Measurements from ENCODE around the gene RNF126.
"Not testable (repeated sequence)": the region's sequence is repeated elsewhere in the genome, so short reads cannot be mapped to it uniquely, and the experiment has no call there.

RNF126 gene

GRCh38 chr19:662962-663681, at the start of gene RNF126:
Gene RNF126, minus strand, starts transcription at chr19:663214. Its CDS starts 93 bp downstream, at chr19:663121.
- DNase-seq, result peak; percentile 95

- no peak for DNase-seq
These were observed 48.2 kb upstream of the RNF126 start for GRCh38 chr19:711254-711653.

GRCh38 chr19:710767-711166, 47.8 kb upstream of the RNF126 start:
- no peak for DNase-seq

- no peak for DNase-seq
These were observed 47.1 kb upstream of the RNF126 start for GRCh38 chr19:709965-710571.

DNA sequence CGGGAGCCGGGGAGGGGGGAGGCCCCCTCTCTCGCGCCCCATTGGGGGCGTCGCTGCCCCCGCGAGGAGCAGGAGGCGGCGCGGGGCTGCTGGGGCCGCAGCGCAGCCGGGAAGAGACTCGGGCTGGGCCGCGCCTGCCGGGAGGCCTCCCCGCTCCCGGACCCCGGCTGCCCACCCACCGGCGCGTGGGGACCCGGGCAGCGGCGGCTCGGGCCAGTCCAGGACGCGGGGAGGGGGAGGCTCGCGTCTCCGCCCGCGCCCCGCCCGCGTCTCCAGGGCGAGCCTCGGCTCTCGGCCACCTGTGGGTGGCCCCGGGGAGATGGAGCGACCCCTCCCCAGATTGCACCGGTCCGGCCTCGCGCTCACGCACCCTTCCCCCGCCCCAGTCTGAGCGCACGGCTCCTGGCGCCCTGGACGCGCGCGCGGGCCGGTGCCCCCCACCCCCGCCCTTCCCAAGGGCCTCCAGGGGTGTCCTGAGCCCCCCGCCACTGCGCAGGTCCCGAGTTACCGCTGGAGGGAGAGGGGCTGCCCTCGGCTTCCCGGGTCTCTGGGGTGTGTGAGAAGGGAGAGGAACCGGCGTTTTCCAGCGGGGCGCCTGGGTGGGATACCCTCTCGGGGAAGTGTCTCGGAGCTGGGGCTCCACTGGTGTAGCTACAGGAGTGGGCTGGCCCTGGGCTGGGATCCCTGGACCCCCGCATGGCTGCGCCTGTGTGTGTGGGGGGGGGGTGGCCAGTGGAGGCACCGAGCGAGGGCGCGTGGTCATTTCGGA, 46.4 kb upstream of the RNF126 start:
- no peak for DNase-seq

GRCh38 chr19:708154-709143, 45.4 kb upstream of the RNF126 start, which contains the start of gene PALM:
Gene PALM, plus strand, starts transcription at chr19:708935. Its CDS starts 212 bp downstream, at chr19:709147.
- no peak for DNase-seq

DNA sequence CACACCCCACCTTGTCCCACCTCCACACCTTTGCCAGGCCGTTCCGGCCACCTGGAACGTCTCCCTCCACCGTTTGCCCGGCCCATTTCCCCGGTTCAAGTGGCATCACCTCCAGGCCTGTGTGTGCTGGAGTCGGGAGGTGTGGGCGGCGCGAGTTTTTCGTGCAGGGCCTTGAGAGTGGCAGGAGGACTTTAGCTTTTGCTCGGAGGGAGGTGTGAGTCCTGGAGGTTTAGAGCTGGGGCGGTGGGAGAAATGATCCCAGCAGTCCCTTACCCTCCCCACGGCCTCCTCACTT, 41.4 kb upstream of the RNF126 start:
- DNase-seq, result no peak

- peak; percentile 70 for DNase-seq
These were observed 40.8 kb upstream of the RNF126 start for GRCh38 chr19:703651-704446.

- DNase-seq, result no peak
These were observed 40.3 kb upstream of the RNF126 start for GRCh38 chr19:703329-703650.

- DNase-seq, result not testable (repeated sequence)
These were observed 39.8 kb upstream of the RNF126 start for GRCh38 chr19:702847-703246.

GRCh38 chr19:699885-700284, 36.9 kb upstream of the RNF126 start:
- DNase-seq, result not testable (repeated sequence)

GRCh38 chr19:698529-698928, 35.5 kb upstream of the RNF126 start:
- DNase-seq, result not testable (repeated sequence)

DNA sequence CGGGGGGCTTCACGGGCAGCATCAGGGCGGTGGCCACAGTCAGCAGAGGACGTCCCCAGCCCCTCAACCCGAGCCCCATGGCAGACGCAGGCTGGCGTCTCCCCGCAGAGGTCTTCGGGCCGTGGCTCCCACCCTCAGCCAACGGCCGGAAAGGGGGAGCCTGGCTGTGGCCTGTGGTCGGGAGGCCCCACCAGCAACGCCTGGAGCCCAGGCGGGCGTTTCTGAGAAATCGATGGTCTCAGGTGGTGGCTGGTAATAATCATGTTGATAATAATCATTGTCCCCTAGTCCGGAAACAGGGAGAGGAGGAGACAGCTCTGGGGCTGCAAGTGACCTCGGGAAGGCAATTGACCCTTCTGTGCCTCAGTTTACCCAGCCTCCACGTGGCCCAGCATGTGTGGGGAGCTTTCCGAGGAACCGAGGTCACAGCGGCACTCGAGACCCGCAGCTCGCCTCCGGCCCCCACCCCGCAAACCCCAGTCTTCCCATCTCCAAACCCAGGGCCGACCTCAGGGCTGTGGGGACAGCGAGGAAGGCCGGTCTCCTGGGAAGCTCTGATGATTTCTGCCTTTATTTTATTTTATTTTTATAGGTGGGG, 32.4 kb upstream of the RNF126 start, which contains the start of gene PRSS57:
PRSS57 (minus strand) TSS at position 101 of the 598 bp plus-strand sequence; CDS start at position 79, 22 bp downstream.
- no peak for DNase-seq

DNA sequence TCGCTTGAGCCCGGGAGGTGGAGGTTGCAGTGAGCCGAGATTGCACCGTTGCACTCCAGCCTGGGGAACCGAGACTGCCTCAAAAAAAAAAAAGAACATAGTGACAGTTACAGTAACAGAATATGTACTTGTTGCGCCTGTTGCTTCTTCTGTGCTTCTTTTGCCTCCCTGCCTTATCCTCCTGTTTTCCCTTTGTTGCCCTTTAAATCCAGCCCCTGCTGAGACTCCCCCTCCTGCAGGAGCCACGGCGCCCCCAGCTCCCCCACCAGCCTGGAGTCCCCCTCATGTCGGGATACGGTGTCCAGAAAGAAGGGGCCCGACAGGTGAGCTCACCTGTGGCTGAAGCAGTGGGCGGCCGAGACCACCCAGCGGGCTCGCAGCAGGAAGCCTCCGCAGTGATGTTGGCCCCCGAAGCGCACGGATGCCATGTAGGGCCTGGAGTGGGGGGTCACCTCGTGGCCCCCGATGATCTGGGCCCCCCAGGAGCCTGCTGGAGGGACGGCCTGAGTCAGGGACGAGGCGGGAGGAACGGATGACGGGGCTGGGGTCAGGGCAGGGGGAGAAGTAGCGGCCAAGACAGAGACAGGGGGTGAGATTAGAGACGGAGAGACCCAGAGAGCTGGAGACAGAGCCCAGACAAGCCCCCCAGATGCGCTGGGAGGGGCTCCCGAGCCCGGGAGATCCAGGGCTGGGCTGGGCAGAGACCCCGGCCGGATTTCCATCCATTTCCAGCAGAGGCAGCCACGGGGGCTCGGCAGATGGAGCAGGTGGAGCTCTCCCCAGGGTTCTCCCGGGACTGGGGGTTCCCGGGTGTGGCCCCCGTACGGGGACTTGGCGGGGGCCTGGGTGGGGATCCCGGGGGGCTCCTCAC, 31.7 kb upstream of the RNF126 start:
- DNase-seq, result no peak

- DNase-seq, result no peak
These were observed 27.2 kb upstream of the RNF126 start for GRCh38 chr19:690203-690602.

DNA sequence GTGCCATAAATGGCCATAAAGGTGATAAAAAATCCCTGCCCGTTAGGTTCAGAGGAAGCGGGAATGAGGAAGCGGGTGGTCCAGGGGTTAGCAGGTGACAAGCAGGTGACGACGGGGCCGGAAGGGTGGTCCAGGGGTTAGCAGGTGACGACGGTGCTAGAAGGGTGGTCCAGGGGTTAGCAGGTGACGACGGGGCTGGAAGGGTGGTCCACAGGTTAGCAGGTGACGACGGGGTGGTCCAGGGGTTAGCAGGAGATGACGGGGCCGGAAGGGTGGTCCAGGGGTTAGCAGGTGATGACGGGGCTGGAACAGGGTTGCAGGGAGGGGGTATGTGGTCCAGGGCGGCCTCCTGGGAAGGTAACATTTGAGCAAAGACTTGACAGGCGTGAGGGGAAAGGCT, 26.0 kb upstream of the RNF126 start:
- no peak for DNase-seq

DNA sequence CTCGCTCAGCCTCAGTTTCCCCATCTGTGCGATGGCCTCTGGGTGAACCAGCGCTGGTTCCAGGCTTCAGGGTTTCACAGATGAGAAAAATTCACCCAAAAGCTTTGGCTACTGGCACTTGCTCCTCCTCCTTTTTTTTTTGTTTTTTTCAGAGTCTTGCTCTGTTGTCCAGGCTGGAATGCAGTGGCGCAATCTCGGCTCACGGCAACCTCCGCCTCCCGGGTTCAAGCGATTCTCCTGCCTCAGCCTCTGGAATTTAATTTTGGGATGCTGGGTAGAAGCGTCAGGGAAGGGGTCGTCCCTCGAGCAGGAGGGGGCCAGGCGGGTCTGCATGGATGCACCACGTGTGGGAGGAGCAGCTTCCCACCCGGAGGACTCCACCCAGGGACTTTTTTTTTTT, 25.2 kb upstream of the RNF126 start:
- DNase-seq, result no peak

GRCh38 chr19:687569-688166, 24.7 kb upstream of the RNF126 start:
- no peak for DNase-seq

DNA sequence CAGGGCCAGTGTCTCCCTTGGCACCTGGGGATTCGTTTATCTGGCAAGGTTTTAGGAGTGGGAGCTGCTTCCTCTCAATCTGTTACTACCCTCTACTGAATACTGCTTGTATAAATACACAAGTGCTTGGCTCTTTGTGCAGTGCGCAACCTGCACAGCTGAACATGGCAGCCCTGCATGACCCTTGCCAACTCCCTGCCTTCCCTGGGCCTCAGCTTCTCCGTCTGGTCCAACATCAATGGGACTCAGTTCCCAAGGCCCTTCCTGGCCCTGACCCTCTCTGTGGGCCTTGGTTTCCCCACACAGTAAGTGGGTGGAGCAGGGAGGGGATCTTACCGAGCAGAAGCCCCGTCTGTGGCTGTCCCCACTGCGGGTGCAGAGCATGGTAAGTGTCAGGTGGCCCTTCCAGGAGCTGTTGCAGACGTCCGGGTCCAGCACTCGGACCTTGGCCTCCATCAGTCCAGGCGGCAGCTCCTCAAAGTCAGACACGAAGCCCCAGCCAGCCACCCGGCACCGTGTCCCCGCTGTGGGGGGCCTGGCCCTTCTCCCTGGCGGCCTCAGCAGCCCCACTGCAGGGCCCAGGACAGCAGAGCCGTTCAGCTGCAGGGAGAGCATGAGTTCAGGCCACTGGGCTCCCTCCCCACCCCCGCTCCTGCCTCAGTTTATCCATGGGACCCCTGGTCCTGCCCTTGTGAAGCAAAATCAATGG, 23.7 kb upstream of the RNF126 start:
- DNase-seq, result no peak

All from activated T-cell treated with anti-CD3 and anti-CD28 coated beads, Interleukin-2, amount 50 U/mL, for 1 hour (primary cell).